ENCODE data around the gene WASHC1. TPM values are rescaled to one million over a fixed set of nuclear protein-coding genes. Genes with fewer than 3 reads are reported as not detected.
"Not testable (repeated sequence)": the region's sequence is repeated elsewhere in the genome, so short reads cannot be mapped to it uniquely, and the experiment has no call there.

WASHC1 gene, protein sequence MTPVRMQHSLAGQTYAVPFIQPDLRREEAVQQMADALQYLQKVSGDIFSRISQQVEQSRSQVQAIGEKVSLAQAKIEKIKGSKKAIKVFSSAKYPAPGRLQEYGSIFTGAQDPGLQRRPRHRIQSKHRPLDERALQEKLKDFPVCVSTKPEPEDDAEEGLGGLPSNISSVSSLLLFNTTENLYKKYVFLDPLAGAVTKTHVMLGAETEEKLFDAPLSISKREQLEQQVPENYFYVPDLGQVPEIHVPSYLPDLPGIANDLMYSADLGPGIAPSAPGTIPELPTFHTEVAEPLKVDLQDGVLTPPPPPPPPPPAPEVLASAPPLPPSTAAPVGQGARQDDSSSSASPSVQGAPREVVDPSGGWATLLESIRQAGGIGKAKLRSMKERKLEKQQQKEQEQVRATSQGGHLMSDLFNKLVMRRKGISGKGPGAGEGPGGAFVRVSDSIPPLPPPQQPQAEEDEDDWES
- 10.0 and 11.7 TPM in 2 replicates for total RNA-seq (2014; rRNA removed; shearing (Covaris generic))
- polyA plus RNA-seq (2015; cell fraction: cytosol; rRNA removed) = 9.6 and 11.0 TPM in 2 replicates
- polyA plus RNA-seq (2015; cell fraction: nucleus; rRNA removed) = 69.0 and 87.2 TPM in 2 replicates

DNA sequence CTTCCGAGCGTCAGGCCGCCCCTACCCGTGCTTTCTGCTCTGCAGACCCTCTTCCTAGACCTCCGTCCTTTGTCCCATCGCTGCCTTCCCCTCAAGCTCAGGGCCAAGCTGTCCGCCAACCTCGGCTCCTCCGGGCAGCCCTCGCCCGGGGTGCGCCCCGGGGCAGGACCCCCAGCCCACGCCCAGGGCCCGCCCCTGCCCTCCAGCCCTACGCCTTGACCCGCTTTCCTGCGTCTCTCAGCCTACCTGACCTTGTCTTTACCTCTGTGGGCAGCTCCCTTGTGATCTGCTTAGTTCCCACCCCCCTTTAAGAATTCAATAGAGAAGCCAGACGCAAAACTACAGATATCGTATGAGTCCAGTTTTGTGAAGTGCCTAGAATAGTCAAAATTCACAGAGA lies at the start of gene WASHC1:
Gene WASHC1 (minus strand): TSS at position 101 of the 400 bp plus-strand sequence. CDS start 4,457 bp downstream, outside the sequence.
- DNase-seq (ENCODE audit: low read depth, low spot score); in situ Hi-C loops (cut with HindIII; ENCODE audit: low pct_unique_long_range_greater_than_20kb, low sequenced_read_pairs): not testable (repeated sequence)

DNA sequence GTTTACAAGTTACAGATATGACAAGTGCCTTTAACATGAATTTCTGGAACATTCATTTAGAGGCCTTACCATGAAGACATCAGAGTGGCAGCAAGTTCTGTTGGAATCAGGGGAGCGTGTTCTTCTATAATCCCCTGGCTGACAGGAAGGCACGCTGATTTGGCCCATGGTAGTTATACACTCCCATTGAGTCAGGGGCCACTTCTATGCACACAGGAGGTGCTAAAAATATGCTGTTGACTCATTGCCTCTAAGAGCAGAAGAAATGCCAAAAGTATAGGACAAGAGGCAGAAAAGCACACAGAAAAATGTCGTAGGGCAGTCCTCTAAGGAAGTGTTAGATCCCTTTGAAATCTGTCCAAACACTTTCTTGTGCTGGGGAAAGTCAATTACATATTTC lies 49.1 kb upstream of the WASHC1 start:
- DNase-seq (ENCODE audit: low read depth, low spot score); in situ Hi-C loops (cut with HindIII; ENCODE audit: low pct_unique_long_range_greater_than_20kb, low sequenced_read_pairs): not testable (repeated sequence)

DNA sequence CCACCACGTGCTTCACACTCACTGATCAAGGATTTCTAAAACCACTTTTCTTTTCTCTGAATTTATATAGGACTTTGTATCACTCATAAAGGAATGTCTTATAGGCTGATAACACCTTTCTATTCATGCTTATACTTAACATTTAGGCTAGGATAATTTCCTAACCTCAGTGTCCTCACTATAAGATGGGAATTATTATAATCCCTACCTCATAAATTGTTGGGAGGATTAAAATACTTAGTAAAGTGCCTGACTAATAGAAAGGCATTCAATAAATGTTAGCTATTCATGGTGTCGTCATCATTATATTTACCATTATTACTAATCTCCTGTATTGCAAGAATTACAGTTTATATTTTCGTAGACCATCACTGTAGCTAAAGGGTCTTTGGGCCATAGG lies 47.1 kb upstream of the WASHC1 start:
- DNase-seq (ENCODE audit: low read depth, low spot score); in situ Hi-C loops (cut with HindIII; ENCODE audit: low pct_unique_long_range_greater_than_20kb, low sequenced_read_pairs): not testable (repeated sequence)

DNA sequence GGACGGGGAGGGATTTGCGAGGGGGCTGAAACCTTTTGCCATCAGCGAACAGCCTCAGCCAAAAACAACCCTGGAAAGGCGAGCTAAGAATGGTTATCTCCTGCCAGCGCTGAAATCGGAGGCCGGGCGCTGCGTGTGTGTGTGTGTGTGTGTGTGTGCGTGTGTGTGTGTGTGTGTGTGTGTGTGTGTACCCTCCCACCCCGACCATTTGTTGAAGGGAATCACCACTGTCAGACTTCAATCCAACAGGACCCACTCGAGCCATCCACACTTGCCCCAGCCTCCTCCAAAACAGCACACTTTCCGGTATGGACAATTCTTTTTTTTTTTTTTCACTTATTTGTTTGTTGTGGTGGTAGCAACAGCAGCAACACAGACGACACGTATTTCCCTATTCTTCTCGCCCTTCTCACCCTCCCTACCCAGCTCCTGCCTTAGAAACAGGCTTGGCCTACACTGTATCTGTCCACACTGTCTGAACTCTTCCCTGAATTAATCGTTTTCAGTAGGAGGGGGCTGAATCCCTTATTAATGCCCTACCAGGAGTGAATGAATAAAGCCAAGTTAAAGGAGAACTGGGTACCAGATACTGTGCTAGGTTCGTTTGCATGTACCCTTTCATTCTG lies 44.8 kb upstream of the WASHC1 start:
- in situ Hi-C loops (cut with HindIII; ENCODE audit: low pct_unique_long_range_greater_than_20kb, low sequenced_read_pairs); DNase-seq (ENCODE audit: low read depth, low spot score): not testable (repeated sequence)

DNA sequence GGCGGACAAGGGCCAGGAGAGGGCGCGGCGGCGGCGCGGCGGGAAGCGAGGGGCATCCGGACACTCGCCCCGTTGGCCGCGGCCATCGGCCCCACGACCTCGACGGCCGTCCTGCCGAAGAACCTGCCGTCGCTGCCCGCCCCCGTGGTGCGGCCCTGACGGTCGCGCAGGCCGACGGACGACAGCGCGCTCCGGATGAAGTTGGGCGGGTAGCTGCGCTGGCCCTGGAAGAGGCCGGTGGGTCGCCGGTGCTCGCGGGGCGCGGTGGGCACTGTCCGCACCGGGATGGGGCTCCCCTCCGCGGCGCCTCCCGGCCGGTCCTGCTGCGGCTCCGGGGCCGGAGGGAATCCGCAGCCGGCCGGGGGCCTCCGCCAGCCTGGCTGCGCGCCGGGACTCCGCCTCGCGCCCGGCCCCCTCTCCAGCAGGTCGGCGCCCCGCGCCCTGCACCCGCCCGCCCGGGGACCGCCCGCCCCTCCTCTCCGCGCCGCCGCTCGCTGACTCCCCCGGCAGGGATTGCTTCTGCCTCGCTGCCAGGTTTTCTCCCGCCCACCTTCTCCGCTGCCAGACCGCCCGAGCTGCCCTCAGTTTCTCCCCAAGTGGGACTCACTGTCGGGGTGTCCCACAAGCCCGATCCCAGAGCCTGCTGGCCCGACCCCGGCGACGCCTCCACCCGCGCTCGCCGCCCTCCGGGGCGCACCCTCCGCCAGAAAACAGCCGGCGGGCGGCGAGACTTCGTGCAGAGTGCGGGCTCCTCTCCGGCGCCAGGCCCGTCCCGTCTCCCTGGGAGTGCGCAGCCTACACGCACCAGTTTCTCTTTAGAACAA lies 44.0 kb upstream of the WASHC1 start:
- DNase-seq (ENCODE audit: low read depth, low spot score); in situ Hi-C loops (cut with HindIII; ENCODE audit: low pct_unique_long_range_greater_than_20kb, low sequenced_read_pairs): not testable (repeated sequence)

DNA sequence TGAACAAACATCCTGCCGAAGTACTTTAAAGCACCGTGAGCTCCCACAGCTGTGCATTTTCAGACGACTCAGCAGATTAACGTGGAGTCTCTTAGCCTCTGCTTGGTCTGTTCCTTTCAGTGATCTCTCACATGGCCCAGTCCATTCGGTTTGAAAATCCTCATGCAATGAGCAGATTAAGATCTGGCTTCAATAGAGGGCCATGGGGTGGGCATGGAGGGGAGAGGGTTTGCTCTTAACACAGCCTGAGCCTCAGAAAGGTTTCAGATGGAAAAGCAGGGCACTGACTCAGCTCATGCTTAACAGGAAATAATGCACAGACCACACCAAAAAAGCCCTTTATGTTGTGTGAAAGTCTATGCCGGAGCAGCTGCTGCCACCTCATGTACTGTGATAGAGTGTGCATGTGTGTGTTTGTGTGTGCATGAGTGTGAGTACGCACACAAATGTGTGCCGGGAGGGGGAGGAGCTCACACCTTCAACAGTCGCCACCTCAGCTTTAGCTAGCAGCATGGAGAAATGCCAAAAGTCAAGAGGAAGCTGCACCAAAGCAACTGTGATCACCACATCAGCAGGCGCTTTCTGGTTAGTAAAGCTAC lies 33.9 kb upstream of the WASHC1 start:
- in situ Hi-C loops (cut with HindIII; ENCODE audit: low pct_unique_long_range_greater_than_20kb, low sequenced_read_pairs) = not testable (repeated sequence)

DNA sequence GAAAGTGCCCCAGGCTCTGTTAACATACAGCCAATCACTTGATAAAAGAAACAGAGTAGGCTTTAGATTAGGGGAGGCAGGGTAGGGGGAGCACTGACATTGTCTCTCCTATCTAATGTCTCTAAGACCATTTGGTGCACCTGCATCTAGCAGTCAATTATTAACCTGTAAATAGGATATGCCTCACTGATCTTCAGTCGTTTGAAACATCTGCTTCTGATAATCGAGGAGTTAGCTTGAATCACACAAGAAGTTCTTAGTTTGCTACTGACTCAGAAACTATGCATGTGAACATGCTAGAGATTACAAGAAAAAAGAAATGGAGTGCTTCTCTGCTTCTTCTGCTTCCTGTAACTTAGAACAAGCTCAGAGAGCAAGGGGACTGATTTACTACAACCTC lies 23.4 kb upstream of the WASHC1 start:
- in situ Hi-C loops (cut with HindIII; ENCODE audit: low pct_unique_long_range_greater_than_20kb, low sequenced_read_pairs); DNase-seq (ENCODE audit: low read depth, low spot score): not testable (repeated sequence)

More for the DNA sequence above, 33.9 kb upstream of the WASHC1 start:
- DNase-seq (ENCODE audit: low read depth, low spot score) = not testable (repeated sequence)

DNA sequence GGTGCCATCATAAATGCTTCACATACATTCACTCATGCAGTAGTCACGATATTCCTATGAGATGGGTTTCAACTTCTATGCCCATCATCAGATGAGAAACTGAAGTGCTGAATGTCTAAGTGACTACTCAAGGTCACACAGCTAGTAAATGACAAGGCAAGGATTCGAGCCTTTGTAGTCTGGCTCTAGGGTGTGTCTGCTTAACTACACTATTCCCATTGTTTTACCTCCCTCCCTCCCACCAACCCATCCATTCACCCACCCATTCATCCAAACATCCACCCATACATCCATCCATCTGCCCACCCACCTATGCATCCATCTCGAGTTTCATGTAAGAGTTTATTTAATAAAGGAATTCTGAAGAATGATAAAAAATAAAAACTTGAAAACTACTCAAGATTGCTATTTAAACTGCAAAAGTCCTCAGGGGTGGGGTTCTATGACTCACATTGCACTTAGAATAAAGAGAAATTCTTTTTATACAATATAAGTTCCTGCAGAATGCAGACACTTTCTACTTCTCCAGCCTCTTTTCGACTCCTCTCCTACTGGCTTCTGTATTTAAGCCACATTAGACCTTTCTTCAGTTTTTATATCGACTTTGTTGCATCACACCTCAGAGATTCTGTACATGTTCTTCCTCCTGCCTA lies 19.1 kb upstream of the WASHC1 start:
- DNase-seq (ENCODE audit: low read depth, low spot score); in situ Hi-C loops (cut with HindIII; ENCODE audit: low pct_unique_long_range_greater_than_20kb, low sequenced_read_pairs): not testable (repeated sequence)

DNA sequence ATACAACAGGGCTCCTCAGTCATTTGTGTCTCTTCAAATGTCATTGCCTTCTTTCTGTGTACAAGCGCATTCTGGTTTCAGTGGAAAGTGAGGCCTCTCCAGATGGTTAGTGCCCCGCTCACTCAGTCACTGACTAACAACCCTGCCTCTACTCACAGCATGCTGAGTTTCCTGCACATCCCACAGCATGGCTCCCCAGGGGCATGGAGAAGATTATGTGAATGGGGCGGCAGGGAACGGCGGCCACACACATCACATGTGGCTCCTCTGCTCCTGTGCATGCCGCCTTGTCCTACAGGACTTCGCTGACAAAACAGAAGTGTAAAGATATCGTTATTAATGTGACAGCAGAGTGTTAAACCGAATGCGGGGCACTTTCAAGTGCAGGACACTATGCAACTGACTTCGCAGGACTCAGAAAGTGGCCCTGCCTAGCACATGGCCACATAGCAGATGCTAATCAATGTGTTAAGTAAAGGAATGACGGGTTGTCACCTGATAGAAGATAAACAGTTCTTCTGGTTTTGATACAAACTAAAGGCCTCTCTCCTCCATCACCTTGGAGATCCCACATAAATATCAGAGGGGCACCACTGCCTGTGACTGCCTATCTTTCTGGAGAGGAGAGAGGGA lies 17.5 kb upstream of the WASHC1 start:
- in situ Hi-C loops (cut with HindIII; ENCODE audit: low pct_unique_long_range_greater_than_20kb, low sequenced_read_pairs); DNase-seq (ENCODE audit: low read depth, low spot score): not testable (repeated sequence)

DNA sequence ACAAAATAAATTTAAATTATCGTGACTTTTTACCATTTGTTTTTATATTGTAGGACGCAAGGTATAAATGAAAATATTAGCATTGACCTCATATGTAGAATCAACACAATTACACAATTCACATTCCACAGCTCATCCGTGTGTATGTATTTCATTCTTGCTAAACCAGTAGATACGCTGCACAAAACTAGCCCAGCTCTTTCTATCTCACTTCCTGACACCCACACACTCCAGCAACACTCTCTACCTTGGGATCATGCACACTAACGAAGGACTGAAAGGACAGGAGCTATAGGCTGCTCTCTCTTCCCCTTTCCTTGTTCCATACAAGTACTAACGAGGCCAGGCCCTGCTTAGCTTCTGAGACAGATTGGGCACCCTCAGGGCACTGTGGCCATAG lies 16.9 kb upstream of the WASHC1 start:
- in situ Hi-C loops (cut with HindIII; ENCODE audit: low pct_unique_long_range_greater_than_20kb, low sequenced_read_pairs) = not testable (repeated sequence)

DNA sequence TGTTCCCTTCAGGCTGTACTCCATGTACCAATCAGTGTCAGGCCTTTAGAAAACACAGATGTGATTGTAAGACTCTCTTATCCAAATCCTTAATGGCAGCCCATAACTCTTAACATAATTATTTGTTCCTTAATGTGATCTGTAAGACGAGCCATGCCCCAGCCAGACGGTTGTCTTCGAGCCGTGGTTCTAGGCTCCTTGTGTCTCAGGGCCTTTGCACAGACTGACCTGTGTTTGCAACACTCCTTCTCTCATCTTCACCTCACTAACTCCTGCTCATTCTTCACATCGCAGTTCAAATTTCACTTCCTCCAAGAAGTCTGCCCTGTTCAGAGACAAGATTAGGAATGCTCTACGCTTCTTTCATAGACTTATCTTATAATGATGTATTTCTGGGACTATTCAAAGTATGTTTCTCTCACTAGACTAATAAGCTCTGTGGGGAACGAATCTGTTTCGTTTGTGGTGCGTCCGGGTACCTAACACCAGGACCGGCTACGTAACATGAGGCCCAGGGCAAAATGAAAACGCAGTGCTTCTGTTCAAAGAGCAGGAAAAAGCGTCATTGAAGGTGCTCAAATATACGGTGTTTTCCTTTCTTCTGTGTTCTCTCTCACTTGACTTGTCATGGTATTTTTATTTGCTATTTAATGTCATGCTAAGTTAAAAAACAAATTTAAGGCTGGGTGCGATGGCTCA lies 16.1 kb upstream of the WASHC1 start:
- in situ Hi-C loops (cut with HindIII; ENCODE audit: low pct_unique_long_range_greater_than_20kb, low sequenced_read_pairs); DNase-seq (ENCODE audit: low read depth, low spot score): not testable (repeated sequence)

More for the DNA sequence above, 16.9 kb upstream of the WASHC1 start:
- DNase-seq (ENCODE audit: low read depth, low spot score) = not testable (repeated sequence)

DNA sequence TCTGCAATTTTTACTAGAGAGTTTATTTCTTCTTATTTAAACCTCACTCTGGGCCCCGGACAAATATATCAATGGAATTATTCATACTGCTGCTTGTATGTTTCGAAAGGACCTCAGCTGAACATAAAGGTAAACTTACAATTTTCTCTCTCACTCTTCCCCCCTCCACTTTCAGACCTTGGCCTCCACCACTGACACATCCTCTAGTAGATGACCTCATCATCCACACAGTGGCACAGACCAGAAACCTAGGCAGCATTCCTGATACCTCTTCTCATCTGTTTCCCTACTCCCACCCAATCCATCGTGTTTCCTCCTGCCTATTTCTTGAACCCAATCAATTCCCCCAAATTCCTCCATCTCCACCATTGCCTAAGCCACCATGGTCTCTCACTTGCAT lies 15.2 kb upstream of the WASHC1 start:
- in situ Hi-C loops (cut with HindIII; ENCODE audit: low pct_unique_long_range_greater_than_20kb, low sequenced_read_pairs); DNase-seq (ENCODE audit: low read depth, low spot score): not testable (repeated sequence)

DNA sequence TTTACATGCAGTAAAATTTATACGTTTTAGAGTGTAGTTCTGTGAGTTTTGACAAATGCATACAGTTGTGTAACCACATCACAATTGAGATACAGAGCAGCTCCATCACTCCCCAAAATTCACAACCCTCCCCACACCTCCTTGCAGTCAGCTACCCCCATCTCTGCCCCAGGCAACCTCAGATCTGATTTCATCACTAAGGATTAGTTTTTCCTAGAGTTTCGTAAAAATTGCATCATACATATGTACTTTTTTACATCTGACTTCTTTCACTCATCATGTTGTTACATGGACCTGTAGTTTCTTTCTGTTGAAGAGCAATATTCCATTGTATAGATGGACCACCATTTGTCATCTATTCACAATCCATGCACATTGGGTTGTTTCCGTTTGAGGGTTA lies 14.4 kb upstream of the WASHC1 start:
- in situ Hi-C loops (cut with HindIII; ENCODE audit: low pct_unique_long_range_greater_than_20kb, low sequenced_read_pairs); DNase-seq (ENCODE audit: low read depth, low spot score): not testable (repeated sequence)

DNA sequence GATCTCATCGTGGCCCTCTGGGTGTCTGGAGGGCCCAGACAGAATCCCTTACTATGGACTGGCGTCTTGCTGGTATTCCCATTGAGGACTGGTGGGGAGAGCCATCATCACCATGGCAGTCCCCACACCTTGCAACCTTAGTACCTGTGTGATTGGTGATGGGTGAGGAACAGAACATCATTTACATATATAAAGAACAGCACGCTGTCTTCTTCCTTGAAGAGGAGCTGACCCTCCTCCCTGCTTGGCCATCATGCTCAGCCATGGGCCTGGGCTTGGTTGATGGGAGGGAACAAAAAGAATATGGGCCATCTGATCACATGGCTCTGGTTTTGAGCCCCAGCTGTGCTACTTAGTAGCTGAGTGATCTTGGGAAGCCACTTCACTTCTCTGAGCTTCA lies 13.9 kb upstream of the WASHC1 start:
- DNase-seq (ENCODE audit: low read depth, low spot score); in situ Hi-C loops (cut with HindIII; ENCODE audit: low pct_unique_long_range_greater_than_20kb, low sequenced_read_pairs): not testable (repeated sequence)

DNA sequence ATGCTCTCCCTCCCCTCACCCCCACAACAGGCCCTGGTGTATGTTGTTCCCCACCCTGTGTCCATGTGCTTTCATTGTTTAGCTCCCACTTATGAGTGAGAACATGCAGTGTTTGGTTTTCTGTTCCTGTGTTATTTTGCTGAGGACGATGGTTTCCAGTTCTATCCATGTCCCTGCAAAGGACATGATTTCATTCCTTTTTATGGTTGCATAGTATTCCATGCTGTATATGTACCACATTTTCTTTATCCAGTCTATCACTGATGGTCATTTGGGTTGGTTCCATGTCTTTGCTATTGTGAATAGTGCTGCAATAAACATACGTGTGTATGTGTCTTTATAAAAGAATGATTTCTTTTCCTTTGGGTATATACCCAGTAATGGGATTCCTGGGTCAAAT lies 12.6 kb upstream of the WASHC1 start:
- in situ Hi-C loops (cut with HindIII; ENCODE audit: low pct_unique_long_range_greater_than_20kb, low sequenced_read_pairs) = not testable (repeated sequence)

DNA sequence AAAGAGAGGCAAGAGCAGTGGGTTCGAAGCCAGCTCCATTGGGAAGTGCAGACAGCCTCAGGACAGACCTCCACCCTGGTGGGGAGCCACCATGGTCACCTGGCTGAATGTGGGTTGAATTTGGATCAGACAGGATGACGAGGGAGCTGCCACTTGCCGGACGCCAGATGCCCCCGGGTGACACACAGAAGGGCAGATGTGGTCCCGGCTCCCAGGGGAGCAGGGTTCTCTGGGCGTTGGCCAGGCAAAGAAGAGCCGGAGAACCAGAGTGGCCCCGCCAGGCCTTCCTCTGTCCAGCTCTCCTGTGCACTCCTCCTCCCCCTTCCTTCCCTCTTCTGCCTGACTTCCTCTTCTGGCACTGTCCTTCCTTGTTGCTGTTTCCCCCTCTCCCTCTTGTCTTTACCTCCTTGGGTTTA lies 12.0 kb upstream of the WASHC1 start:
- DNase-seq (ENCODE audit: low read depth, low spot score); in situ Hi-C loops (cut with HindIII; ENCODE audit: low pct_unique_long_range_greater_than_20kb, low sequenced_read_pairs): not testable (repeated sequence)

More for the DNA sequence above, 12.6 kb upstream of the WASHC1 start:
- not testable (repeated sequence) for DNase-seq (ENCODE audit: low read depth, low spot score)
